Activated T-helper 17 cell treated with anti-CD3 and anti-CD28 coated beads, Interleukin-2, amount 50 U/mL, for 72 hours (primary cell): ENCODE data around the gene C1orf174. TPM values are rescaled to one million over a fixed set of nuclear protein-coding genes. Genes with fewer than 3 reads are reported as not detected.

Source experiments
- total RNA-seq, 2 donors: library from RNA; stranded (reverse); gene quantifications; one replicate each; pipeline ENCODE4 v1.2.3, GENCODE V29; 2022

Gene C1orf174
- total RNA-seq, 2 donors from 2014 or later, result 25.1 to 33.2 TPM

Other genes starting within 250 kb of the C1orf174 start
- 1 to 10 TPM in 1 of 2 donors, under 1 TPM in 1; 0.95 to 1.1 TPM for gene TP73, start 247.8 kb downstream of the C1orf174 start, total RNA-seq
- not detected for gene CCDC27, start 147.8 kb downstream of the C1orf174 start, total RNA-seq
- gene SMIM1, start 127.5 kb downstream of the C1orf174 start, total RNA-seq, result 1 to 10 TPM; 1.5 to 2.8 TPM
- 10 to 100 TPM; 26.4 to 35.9 TPM for gene LRRC47, start 103.8 kb downstream of the C1orf174 start, total RNA-seq
- gene CEP104, start 43.1 kb downstream of the C1orf174 start, total RNA-seq, result 10 to 100 TPM; 17.8 to 39.4 TPM
- 10 to 100 TPM; 13.0 to 18.5 TPM for gene DFFB, start 42.8 kb downstream of the C1orf174 start, total RNA-seq